Thoracic aorta (tissue), 2 donors: ENCODE data around the gene DPH6. TPM values are rescaled to one million over a fixed set of nuclear protein-coding genes. Genes with fewer than 3 reads are reported as not detected.

ENCODE experiments used
- ATAC-seq: fragments of 150-250 bp; one replicate; pipeline ENCODE4 v1.8.0; 2017; ENCODE audit warnings: low read depth; ENCODE audit not compliant: insufficient number of reproducible peaks, low FRiP score
- DNase-seq: peaks from one replicate; pipeline ENCODE4 v3.0.0-alpha.2; 2020; ENCODE audit warnings: low spot score
- H3K27ac ChIP-seq, 2 donors: fragments of 200-600 bp; sonication (generic); 1 replicate in 1 of 2; 2 replicates in 1 of 2; pipeline ENCODE4 v1.5.1; 2016; ENCODE audit warnings: mild to moderate bottlenecking in 2 of 2, moderate library complexity in 2 of 2
- H3K27me3 ChIP-seq: fragments of 200-600 bp; sonication (generic); replicated peaks from 2 replicates; pipeline ENCODE4 v1.6.0; 2016; ENCODE audit warnings: mild to moderate bottlenecking; ENCODE audit not compliant: insufficient read depth
- H3K36me3 ChIP-seq: fragments of 200-600 bp; sonication (generic); one replicate; pipeline ENCODE4 v1.5.1; 2016
- H3K4me1 ChIP-seq, 2 donors: fragments of 200-600 bp; sonication (generic); 1 replicate in 1 of 2; 2 replicates in 1 of 2; pipeline versions ENCODE4 v1.5.1 to v1.6.0; 2016; ENCODE audit warnings: low read depth in 2 of 2, mild to moderate bottlenecking in 1 of 2; ENCODE audit not compliant: control insufficient read depth in 1 of 2
- H3K4me3 ChIP-seq: fragments of 200-600 bp; sonication (generic); 2 replicates; pipeline ENCODE4 v1.5.1; 2016; ENCODE audit warnings: mild to moderate bottlenecking
- H3K9me3 ChIP-seq: fragments of 200-600 bp; sonication (generic); 2 replicates; pipeline ENCODE4 v1.5.1; 2016
- total RNA-seq, 2 donors: library from RNA; depleted of rRNA; stranded (reverse); fragments of >200 nt; gene quantifications; one replicate each; pipeline versions ENCODE4 v1.1.0 to v1.2.3, GENCODE V29; 2016
- TF ChIP-seq, protein P1 (sequence below): fragments of 200-600 bp; sonication (generic); IDR thresholded peaks from one replicate; pipeline ENCODE4 v1.5.1; 2019; ENCODE audit warnings: antibody characterized with exemption

The DPH6 gene
- total RNA-seq, 2 donors from 2014 or later = 11.5 to 34.8 TPM

DNA sequence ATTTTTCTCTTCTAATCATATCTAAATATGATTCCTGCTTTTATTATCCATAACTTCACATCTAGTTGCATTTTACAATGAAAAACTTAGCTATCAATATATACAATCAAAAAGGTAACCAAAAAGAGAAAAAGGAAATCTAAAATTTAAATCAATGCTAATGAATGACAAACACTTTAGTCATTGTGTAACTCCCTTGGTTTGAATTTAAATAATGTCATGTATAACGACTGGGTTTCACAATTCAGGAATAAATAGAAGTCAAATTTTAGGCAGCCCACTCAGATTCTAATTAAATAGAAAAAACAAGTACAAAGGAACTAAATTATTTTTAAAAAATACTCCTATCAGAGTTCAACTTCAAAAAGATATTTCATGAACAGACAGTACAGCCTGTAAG, 26.9 kb downstream of the DPH6 start:
- Histone ChIP-seq H3K27ac (peak overlapping the region in 1 of 2 donors; percentile 41), H3K36me3 (no peaks in the 10 kb centered on the region), H3K9me3 (no peaks in the 10 kb centered on the region), H3K4me1 (peaks cover 14 to 30% of the 10 kb centered on the region in 2 donors), H3K4me3 (no peak overlapping the region), H3K27me3 (no peaks in the 10 kb centered on the region)
- ATAC-seq (no peak), DNase-seq (no peak)
- TF ChIP-seq, protein P1, sequence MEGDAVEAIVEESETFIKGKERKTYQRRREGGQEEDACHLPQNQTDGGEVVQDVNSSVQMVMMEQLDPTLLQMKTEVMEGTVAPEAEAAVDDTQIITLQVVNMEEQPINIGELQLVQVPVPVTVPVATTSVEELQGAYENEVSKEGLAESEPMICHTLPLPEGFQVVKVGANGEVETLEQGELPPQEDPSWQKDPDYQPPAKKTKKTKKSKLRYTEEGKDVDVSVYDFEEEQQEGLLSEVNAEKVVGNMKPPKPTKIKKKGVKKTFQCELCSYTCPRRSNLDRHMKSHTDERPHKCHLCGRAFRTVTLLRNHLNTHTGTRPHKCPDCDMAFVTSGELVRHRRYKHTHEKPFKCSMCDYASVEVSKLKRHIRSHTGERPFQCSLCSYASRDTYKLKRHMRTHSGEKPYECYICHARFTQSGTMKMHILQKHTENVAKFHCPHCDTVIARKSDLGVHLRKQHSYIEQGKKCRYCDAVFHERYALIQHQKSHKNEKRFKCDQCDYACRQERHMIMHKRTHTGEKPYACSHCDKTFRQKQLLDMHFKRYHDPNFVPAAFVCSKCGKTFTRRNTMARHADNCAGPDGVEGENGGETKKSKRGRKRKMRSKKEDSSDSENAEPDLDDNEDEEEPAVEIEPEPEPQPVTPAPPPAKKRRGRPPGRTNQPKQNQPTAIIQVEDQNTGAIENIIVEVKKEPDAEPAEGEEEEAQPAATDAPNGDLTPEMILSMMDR = no peak

DNA sequence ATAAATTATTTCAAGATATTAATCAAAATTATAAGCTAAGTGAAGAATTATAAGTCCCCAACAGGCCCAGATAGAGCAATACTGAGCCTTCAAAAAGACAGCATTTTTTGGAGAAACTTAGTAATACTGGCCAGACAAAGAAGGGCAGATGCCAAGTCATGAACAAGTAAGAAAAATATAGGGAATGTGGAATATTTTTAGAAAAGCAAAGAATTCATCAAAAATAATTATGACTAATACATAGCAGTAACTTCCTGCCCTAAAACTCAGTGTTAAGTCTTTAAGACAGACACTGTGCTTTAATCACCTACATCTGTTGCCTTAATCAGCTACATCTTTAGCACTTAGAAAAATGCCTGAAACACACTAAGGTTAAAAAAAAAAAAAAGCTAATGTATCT, 31.2 kb downstream of the DPH6 start:
- TF ChIP-seq, protein P1 = no peak
- Histone ChIP-seq H3K27me3 (no peaks in the 10 kb centered on the region), H3K27ac (peak overlapping the region; percentile 43 to 73), H3K9me3 (no peaks in the 10 kb centered on the region), H3K4me3 (no peak overlapping the region), H3K36me3 (no peaks in the 10 kb centered on the region), H3K4me1 (peaks cover 20 to 27% of the 10 kb centered on the region in 2 donors)
- ATAC-seq = peak; percentile 59
- no peak for DNase-seq

DNA sequence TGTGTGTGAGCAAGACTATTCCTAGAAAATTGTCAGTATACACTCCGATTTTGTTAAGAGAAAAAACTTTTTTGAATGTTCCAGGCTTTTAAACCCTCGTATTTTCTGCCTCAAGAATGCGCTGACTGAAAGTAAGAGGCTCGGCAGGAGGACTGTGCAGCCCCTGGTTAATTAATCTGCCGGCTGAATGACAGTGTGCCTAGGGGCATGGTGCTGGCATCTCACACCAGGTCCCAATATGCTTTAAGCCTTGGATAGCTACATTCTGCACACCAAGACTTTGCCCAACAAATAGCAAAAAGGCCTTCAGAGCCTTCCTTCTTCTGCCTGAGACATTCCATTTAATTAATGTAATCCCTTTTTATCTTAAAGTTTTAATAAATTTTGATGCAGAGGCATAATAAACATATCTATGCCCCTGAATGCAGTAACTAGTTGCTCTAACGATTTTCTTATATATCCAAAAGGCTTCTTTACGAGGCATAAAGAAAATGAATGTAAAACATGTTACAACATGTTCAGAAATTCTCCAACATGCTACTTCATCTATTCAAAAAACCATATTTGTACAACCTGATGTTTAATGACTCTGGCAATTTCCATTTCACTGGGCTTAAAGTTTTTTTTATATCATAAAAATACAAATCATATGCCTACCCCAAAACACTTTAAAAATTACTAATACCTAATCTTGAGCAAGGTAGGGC, 37.9 kb downstream of the DPH6 start:
- H3K36me3 ChIP-seq = no peaks in the 10 kb centered on the region

DNA sequence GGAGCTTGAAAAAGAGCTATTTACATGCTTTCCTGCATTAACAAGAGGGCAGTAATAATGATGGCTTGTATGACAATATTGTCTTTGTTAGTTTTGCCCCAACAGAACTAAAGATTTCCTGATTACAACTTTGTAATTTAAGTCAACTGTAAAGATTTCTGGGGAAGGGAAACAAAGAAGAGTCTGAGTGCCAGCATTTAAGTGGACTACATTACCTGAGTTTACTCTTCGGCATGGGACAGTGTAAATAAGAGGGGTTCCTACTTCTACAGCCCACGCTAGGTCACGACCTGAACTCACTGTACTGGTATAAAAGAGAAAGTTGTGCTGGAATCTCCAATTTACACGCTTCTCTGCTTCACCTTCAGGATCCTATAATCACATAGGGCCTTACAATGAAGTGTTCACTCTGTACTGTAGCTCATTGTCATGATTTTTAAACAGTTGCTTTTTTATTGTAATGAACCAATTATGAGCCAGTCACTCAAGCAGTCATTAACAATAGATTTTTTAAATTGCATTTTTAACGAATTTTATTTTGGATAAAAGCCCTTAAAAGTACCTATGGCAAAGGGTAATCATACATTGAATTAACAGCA, 39.6 kb downstream of the DPH6 start:
- ATAC-seq = no peak
- Histone ChIP-seq H3K27me3 (no peaks in the 10 kb centered on the region), H3K27ac (no peak overlapping the region), H3K4me1 (peaks cover 12 to 14% of the 10 kb centered on the region in 2 donors), H3K4me3 (no peak overlapping the region), H3K36me3 (no peaks in the 10 kb centered on the region), H3K9me3 (no peaks in the 10 kb centered on the region)
- TF ChIP-seq, protein P1 = no peak
- no peak for DNase-seq

More for the DNA sequence above, 37.9 kb downstream of the DPH6 start:
- ATAC-seq (no peak), DNase-seq (no peak)
- Histone ChIP-seq H3K4me3 (peak overlapping the region; percentile 0), H3K27me3 (no peaks in the 10 kb centered on the region), H3K9me3 (no peaks in the 10 kb centered on the region), H3K4me1 (peaks cover 12 to 14% of the 10 kb centered on the region in 2 donors), H3K27ac (no peak overlapping the region)
- TF ChIP-seq, protein P1 = no peak

DNA sequence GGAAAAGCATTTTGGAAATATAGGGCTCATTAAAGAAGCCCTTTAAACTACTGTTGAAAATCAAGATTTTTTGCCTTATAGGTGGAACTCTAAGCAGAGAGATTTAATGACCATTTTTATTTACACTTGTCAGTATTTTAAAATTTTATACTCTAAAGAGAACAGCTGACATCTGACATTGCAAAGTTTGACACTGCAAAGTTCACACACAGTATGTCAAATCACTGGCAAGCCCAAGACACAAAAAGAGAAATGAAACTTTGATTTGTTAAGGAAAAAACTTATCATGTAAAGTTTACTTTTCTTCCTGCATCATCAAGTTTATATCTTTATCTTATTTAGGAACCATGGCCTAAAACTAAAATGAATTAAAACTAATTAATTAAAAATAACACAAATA, 40.2 kb downstream of the DPH6 start:
- Histone ChIP-seq H3K4me3 (no peak overlapping the region), H3K27ac (no peak overlapping the region), H3K9me3 (no peaks in the 10 kb centered on the region), H3K4me1 (peaks cover 12 to 14% of the 10 kb centered on the region in 2 donors), H3K36me3 (no peaks in the 10 kb centered on the region), H3K27me3 (no peaks in the 10 kb centered on the region)
- TF ChIP-seq, protein P1 = no peak
- DNase-seq = no peak
- no peak for ATAC-seq
